Fibroblast of lung (primary cell): Measurements from ENCODE around the gene STXBP5. TPM values are rescaled to one million over a fixed set of nuclear protein-coding genes. Genes with fewer than 3 reads are reported as not detected.

Experiments used
- DNase-seq, 2 donors: peaks; one replicate each; pipeline versions ENCODE4 v3.0.0 to v3.0.0-alpha.2; 2010; ENCODE audit warnings: low read depth in 2 of 2
- H2AFZ ChIP-seq: 2 replicates; pipeline ENCODE4 v1.5.1; 2012; ENCODE audit warnings: low read length, control low read depth, inconsistent platforms
- H3K27ac ChIP-seq: 2 replicates; pipeline ENCODE4 v1.5.1; 2011; ENCODE audit warnings: low read length, control low read depth; ENCODE audit not compliant: insufficient read depth
- H3K27me3 ChIP-seq: 2 replicates; pipeline ENCODE4 v1.5.1; 2011; ENCODE audit warnings: mild to moderate bottlenecking, low read length; ENCODE audit not compliant: control insufficient read depth, insufficient read depth
- H3K36me3 ChIP-seq: 2 replicates; pipeline ENCODE4 v1.5.1; 2011; ENCODE audit warnings: low read length; ENCODE audit not compliant: control insufficient read depth, insufficient read depth
- H3K4me1 ChIP-seq: 2 replicates; pipeline ENCODE4 v1.5.1; 2011; ENCODE audit warnings: low read length; ENCODE audit not compliant: control insufficient read depth, insufficient read depth; ENCODE audit errors: extremely low read depth
- H3K4me2 ChIP-seq: 2 replicates; pipeline ENCODE4 v1.5.1; 2011; ENCODE audit warnings: low read length, control low read depth; ENCODE audit not compliant: insufficient read depth; ENCODE audit errors: extremely low read depth
- H3K4me3 ChIP-seq, 4 experiments: fragments of 200-600 bp in 1 of 4; sonication (generic) in 1 of 4; replicated peaks in 1 of 4; 2 replicates each; pipeline ENCODE4 v1.5.1; 2011 to 2016; ENCODE audit warnings: low read length in 4 of 4, low read depth in 3 of 4, mild to moderate bottlenecking in 3 of 4, control low read depth in 2 of 4, inconsistent platforms in 1 of 4, mixed read lengths in 1 of 4; ENCODE audit not compliant: insufficient read depth in 1 of 4; ENCODE audit errors: control extremely low read depth in 1 of 4
- H3K79me2 ChIP-seq: 2 replicates; pipeline ENCODE4 v1.5.1; 2012; ENCODE audit warnings: mild to moderate bottlenecking, low read length, inconsistent platforms; ENCODE audit not compliant: control insufficient read depth, insufficient read depth
- H3K9ac ChIP-seq: 2 replicates; pipeline ENCODE4 v1.5.1; 2011; ENCODE audit warnings: mild to moderate bottlenecking, low read length, control low read depth; ENCODE audit not compliant: insufficient read depth
- H3K9me3 ChIP-seq: 2 replicates; pipeline ENCODE4 v1.5.1; 2012; ENCODE audit warnings: low read depth, low read length; ENCODE audit not compliant: control insufficient read depth, insufficient read depth
- H4K20me1 ChIP-seq: 2 replicates; pipeline ENCODE4 v1.5.1; 2011; ENCODE audit warnings: low read length; ENCODE audit not compliant: control insufficient read depth, insufficient read depth; ENCODE audit errors: extremely low read depth
- EZH2 ChIP-seq: IDR thresholded peaks from 2 replicates; pipeline ENCODE4 v1.5.1; 2012; ENCODE audit warnings: low read length, control low read depth, mild to moderate bottlenecking; ENCODE audit errors: missing control alignments
- polyA minus RNA-seq: library from RNA; depleted of rRNA, polyadenylated mRNA; stranded (reverse); fragments of >200 nt; gene quantifications from 2 replicates; pipeline ENCODE4 v1.2.3, GENCODE V29; 2011; ENCODE audit warnings: low replicate concordance
- polyA plus RNA-seq, 2 donors: library from polyadenylated mRNA; depleted of rRNA in 1 of 2; stranded (reverse) in 1 of 2; unstranded in 1 of 2; fragments of >200 nt; gene quantifications; 2 replicates each; pipeline ENCODE4 v1.2.1, GENCODE V29; 2011 to 2012; ENCODE audit warnings: missing spikeins in 1 of 2
- total RNA-seq: library from RNA; depleted of rRNA; stranded (reverse); fragments of >200 nt; gene quantifications from 2 replicates; pipeline ENCODE4 v1.2.1, GENCODE V29; 2014
- TF ChIP-seq, protein P1 (sequence below), 2 donors: IDR thresholded peaks in 1 of 2; conservative IDR thresholded peaks in 1 of 2; 1 replicate in 1 of 2; 2 replicates in 1 of 2; pipeline ENCODE4 v1.5.1; 2011 to 2012; ENCODE audit warnings: low read length in 2 of 2, control low read depth in 1 of 2, inconsistent platforms in 1 of 2, low read depth in 1 of 2, mild to moderate bottlenecking in 1 of 2

STXBP5 gene
- 80.4 and 90.7 TPM in 2 replicates for total RNA-seq
- polyA plus RNA-seq: 27.6 and 39.8 TPM in 2 replicates
- 15.1 and 22.3 TPM in 2 replicates for polyA plus RNA-seq (2012)
- 11.3 and 36.5 TPM in 2 replicates for polyA minus RNA-seq

DNA sequence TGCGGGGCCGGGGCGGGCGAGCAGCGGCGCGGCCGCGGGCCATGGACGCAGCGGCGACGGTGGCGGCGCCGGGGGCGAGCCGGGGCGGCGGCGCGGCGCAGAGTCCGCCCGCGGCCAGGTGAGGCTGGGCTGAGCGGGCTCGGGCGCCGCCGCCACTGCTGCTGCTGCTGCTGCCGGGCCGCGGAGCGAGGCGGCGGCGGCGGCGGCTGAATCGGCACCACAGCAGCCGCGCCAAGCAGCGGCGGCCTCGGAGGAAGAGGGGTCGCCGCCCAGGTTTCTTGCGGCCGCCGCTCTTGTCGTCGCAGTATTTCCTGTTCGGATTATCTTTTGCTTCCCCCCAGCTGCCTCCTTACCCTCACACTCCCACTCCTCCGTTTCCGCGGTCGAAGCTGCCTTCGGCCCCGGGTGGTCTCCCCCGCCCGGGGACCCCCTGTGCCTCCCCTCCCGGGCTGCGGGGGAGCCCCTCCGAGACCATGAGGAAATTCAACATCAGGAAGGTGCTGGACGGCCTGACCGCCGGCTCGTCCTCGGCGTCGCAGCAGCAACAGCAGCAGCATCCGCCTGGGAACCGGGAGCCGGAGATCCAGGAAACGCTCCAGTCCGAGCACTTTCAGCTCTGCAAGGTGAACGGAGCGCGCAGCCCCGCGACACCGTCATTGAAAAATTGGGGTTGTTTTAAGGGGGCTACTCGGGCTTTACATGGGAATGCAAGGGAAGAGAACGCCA, at the start of gene STXBP5:
Gene STXBP5, plus strand, starts transcription at position 358 of the 726 bp plus-strand sequence. Its CDS starts 116 bp downstream, at position 474.
- Histone ChIP-seq H3K79me2 (peaks cover 48% of the 10 kb centered on the region), H3K4me3 (peak within 1 kb of the TSS; percentile 82 to 96 (median 88))

DNA sequence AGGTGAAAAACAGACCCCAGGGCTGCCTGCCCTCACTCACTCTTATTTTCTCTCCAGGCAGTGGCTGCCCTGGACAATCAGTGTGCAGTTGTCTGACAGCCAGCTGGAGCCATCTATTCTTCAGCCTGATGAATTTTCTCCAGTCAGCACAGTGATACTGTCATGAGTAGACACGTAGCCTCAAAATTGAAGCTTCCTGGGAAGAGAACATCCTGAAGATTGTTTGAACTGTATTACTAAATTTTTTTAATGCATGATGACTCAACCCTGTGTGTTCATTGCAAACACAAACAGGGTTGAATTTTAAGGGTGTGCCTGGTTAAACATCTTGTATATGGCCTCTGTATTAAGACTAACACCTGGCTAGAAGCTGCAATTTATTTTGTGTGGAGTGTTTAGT, 49.8 kb upstream of the STXBP5 start:
- Histone ChIP-seq H3K4me3 (no peak overlapping the region), H3K27me3 (no peaks in the 10 kb centered on the region), H3K36me3 (no peaks in the 10 kb centered on the region), H3K9ac (no peak overlapping the region), H3K9me3 (no peaks in the 10 kb centered on the region), H2AFZ (no peak overlapping the region), H3K4me1 (peaks cover 6% of the 10 kb centered on the region), H3K4me2 (peak overlapping the region; percentile 18), H4K20me1 (no peaks in the 10 kb centered on the region), H3K27ac (no peak overlapping the region), H3K79me2 (no peaks in the 10 kb centered on the region)
- TF ChIP-seq EZH2: no peak
- TF ChIP-seq, protein P1, sequence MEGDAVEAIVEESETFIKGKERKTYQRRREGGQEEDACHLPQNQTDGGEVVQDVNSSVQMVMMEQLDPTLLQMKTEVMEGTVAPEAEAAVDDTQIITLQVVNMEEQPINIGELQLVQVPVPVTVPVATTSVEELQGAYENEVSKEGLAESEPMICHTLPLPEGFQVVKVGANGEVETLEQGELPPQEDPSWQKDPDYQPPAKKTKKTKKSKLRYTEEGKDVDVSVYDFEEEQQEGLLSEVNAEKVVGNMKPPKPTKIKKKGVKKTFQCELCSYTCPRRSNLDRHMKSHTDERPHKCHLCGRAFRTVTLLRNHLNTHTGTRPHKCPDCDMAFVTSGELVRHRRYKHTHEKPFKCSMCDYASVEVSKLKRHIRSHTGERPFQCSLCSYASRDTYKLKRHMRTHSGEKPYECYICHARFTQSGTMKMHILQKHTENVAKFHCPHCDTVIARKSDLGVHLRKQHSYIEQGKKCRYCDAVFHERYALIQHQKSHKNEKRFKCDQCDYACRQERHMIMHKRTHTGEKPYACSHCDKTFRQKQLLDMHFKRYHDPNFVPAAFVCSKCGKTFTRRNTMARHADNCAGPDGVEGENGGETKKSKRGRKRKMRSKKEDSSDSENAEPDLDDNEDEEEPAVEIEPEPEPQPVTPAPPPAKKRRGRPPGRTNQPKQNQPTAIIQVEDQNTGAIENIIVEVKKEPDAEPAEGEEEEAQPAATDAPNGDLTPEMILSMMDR (conservative IDR thresholded peaks at IDR 0.05 in 1 of 2, IDR thresholded peaks at IDR 0.05 in 1 of 2; ENCODE audit: low read depth in 1 of 2, low read length in 2 of 2): no peak
- peak; percentile 18 to 71 for DNase-seq

More for the DNA sequence above, at the start of gene STXBP5:
- DNase-seq: peak; percentile 46 to 60
- peak within 1 kb of the TSS; percentile 92 for H2AFZ ChIP-seq
- peak within 1 kb of the TSS; percentile 98 for H3K4me2 ChIP-seq
- no peaks in the 10 kb centered on the region for H3K36me3 ChIP-seq
- no peaks in the 10 kb centered on the region for H3K9me3 ChIP-seq
- H3K27me3 ChIP-seq: no peaks in the 10 kb centered on the region
- H3K9ac ChIP-seq: peak within 1 kb of the TSS; percentile 85
- no peak for TF ChIP-seq EZH2
- TF ChIP-seq, protein P1 (conservative IDR thresholded peaks at IDR 0.05 in 1 of 2, IDR thresholded peaks at IDR 0.05 in 1 of 2; ENCODE audit: low read depth in 1 of 2, low read length in 2 of 2): no peak
- H4K20me1 ChIP-seq: no peaks in the 10 kb centered on the region
- no peaks in the 10 kb centered on the region for H3K4me1 ChIP-seq
- peak within 1 kb of the TSS; percentile 89 for H3K27ac ChIP-seq

DNA sequence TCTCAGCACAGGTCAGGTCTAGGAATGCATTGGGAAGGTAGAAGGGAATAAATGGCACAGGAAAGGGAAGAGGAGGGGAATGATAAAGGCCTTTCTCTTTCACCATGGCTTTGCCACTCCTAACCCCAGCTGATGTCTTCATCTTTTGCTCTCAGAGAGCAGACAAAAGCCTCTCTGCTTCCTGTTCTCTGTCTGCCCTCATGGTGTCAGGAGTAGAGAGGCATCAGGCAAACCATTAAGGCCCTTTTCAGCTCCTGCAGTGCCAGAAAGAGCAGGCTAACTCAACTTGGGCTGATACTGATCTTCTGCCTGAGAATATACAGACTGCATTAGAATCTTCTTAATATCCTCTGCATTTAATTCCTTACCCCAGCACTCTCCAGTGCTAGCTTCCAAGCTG, 48.0 kb upstream of the STXBP5 start:
- Histone ChIP-seq H3K4me2 (no peak overlapping the region), H2AFZ (no peak overlapping the region), H3K4me3 (no peak overlapping the region), H3K9ac (no peak overlapping the region), H3K4me1 (peaks cover 6% of the 10 kb centered on the region), H3K36me3 (no peaks in the 10 kb centered on the region), H3K9me3 (no peaks in the 10 kb centered on the region), H3K27ac (no peak overlapping the region), H3K27me3 (no peaks in the 10 kb centered on the region), H4K20me1 (no peaks in the 10 kb centered on the region), H3K79me2 (no peaks in the 10 kb centered on the region)
- TF ChIP-seq, protein P1 (conservative IDR thresholded peaks at IDR 0.05 in 1 of 2, IDR thresholded peaks at IDR 0.05 in 1 of 2; ENCODE audit: low read depth in 1 of 2, low read length in 2 of 2): no peak
- no peak for TF ChIP-seq EZH2
- DNase-seq: no peak
